HG03558 (cell line): Measurements from ENCODE around the gene UCKL1.
"Not testable (repeated sequence)": the region's sequence is repeated elsewhere in the genome, so short reads cannot be mapped to it uniquely, and the experiment has no call there.

ENCODE experiments used
- ATAC-seq: cut with Tn5 transposase; IDR thresholded peaks from one replicate; pipeline ENCODE4 v1.9.1; 2021; ENCODE audit warnings: moderate number of reproducible peaks; ENCODE audit not compliant: unreplicated experiment; ENCODE audit errors: extremely low read depth

Gene UCKL1

DNA sequence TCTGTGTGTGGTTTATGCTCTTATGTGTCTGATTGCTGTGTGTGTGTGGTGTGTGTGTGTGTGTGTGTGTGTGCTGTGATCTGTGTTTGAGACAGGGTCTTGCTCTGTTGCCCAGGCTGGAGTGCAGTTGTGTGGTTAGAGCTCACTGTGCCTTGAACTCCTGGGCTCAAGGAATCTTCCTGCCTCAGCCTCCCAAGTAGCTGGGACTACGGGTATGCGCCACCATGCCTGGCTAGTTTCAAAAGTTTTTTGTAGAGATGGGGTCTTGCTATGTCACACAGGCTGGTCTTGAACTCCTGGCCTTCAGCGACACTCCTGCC is 16.9 kb upstream of the UCKL1 start:
- no peak for ATAC-seq

DNA sequence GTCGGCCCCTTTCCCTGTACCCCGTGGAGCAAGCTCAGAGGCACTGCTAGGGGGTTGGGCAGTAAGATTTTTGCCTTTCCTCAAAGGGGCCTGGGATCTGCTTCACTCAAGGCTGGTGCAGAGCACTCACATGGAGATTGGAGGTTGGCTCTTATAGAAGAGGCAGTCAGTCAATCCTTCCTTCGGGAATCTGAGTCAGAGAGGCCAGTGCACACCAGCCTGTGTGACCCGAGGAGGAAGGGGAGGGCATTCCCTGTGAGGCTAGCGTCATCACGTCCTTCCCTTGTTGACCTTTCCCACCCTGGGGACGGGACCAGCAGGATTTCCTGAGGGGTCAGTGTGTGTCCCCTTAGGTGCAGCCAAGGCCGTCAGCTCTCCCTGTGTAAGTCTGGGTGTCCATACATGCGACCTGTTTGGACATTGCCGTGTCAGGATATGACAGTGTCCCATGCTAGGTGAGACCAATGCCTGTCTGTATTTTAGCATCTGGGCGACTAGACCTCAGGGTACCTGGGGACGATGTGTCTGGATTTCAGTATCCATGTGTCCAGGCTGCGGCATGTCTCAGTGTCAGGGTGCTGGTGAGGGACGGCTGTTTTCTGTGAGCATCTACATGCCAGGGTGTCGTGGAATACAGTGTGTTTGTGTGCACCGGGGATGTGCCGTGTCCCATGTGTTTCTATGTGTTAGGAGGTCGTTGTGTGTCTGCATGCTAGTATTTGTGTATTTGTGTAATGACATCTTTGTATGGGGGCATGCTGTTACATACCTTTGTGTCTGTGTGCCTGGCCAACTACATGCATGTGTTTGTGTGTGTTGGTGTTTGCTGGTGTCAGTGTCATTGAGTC is 16.3 kb upstream of the UCKL1 start:
- no peak for ATAC-seq

DNA sequence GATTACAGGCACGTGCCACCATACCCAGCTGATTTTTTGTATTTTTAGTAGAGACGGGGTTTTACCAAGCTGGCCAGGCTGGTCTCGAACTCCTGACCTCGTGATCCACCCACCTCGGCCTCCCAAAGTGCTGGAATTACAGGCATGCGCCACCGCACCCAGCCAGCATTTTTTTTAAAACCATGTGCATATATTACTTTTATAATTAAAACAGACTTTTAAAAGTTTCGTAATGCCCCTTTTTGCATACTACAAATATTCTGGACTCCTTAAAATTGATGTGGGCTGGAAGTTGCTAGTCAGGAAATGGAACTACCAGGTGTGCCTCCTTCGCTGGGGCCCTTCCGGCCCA is 15.7 kb upstream of the UCKL1 start:
- not testable (repeated sequence) for ATAC-seq

DNA sequence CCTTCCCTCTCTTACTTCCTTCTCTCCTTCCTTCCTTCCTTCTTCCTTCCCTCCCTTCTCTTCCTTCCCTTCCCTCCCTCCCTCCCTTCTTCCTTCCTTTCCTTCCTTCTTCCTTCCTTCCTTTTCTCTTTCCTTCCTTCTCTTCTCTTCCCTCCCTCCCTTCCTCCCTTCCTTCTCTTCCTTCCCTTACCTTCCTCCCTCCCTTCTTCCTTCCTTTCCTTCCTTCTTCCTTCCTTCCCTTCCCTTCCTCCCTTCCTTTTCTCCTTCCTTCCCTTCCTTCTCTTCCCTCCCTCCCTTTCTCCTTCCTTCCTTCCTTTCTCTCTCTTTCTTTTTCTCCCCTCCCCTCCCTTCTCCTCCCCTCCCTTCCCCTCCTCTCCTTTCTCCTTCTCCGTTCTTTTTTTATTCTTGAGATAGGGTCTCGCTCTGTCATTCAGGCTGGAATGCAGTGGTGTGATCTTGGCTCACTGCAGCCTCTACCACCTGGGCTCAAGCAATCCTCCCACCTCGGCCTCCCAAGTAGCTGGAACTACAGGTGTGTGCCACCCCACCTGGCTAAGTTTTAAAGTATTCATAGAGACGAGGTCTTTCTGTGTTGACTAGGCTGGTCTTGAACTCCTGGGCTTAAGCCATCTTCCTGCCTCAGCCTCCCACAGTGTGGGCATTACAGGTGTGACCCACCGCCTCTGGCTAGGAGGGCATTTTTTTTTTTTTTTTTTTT is 14.7 kb upstream of the UCKL1 start:
- no peak for ATAC-seq

DNA sequence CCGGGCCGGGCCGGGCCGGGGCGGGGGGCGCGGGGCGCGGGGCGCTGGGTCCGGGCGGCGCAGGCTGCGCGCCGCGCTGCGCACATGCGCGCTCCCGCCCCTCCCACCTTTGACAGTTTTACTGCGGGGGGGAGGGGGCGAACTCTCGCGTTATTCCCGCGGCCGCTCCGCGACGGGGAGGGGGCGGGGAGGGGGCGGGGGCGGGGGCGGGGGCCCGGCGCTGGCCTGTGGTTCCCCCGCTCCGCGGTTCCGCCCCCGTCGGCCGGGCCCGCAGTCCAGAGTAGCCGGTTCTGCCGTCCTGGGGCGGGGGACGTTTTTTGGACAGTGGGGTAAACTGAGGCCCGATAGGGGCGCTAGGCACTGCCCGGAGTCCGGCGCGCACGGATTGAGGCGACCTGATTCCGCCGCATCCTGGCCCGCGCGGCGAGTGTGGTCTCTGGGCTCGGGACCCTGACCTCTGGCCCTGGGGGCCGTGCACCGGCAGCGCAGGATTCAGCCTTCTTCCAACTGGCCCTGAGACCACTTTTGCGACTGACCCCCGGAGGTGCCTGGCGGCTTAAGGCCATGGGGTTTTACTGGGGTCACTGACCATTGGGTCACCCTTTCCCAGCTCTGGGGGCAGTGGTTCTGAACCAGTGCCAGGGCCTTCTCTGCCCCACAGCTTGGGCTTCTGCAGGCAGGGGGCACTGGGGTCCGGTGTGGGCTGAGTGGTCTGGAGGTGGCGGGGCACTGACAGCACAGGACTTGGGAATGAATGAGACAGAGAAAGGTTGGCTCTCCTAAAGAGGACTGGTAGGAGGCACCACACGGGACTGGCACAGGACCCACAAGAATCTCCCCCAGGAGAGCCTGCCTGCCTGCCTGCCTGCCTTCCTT is 13.9 kb upstream of the UCKL1 start, which contains the start of gene ZNF512B:
Gene ZNF512B (minus strand): TSS at position 93 of the 876 bp plus-strand sequence. CDS start 1,980 bp downstream, outside the sequence.
- ATAC-seq: no peak

DNA sequence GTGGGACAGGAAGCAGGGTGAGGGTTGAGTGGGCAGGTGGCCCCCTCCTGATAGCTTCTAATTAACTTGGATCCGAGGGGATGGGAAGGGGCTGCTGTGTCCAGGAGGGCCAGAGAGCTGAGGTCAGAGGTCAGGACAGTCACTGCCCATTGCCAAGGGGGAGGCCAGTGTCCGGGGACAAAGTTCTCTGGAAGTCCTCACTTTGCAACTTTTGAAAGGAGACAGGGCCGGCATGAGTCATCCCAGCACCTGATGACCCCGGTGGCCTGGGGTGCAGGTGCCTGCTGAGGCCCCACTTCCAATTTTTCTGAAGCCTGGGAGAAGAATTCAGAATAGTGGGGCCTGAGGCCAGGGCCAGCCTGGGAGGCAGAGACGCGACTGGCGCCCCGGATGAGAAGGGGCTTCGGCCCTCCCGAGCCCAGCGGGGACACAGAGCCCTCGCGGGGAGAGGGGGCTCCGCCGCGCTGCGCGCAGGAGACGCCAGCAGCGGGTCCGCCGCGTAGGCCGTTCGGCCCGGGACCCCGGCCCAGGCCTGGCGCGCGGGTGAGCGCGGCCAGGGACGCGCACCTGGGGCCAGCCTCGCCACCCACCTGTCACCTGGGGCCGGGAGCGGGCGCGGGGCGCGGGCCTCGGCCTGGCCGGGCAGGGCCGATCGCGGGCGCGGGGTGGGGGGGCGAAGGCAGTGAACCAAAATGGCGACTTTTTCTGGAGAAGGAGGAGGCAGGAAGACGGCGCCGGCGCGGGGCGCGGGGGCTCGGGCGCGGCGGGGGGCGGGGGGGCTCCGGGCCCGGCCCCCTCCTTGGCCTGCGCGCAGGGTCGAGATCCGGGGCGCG is 12.9 kb upstream of the UCKL1 start:
- no peak for ATAC-seq

DNA sequence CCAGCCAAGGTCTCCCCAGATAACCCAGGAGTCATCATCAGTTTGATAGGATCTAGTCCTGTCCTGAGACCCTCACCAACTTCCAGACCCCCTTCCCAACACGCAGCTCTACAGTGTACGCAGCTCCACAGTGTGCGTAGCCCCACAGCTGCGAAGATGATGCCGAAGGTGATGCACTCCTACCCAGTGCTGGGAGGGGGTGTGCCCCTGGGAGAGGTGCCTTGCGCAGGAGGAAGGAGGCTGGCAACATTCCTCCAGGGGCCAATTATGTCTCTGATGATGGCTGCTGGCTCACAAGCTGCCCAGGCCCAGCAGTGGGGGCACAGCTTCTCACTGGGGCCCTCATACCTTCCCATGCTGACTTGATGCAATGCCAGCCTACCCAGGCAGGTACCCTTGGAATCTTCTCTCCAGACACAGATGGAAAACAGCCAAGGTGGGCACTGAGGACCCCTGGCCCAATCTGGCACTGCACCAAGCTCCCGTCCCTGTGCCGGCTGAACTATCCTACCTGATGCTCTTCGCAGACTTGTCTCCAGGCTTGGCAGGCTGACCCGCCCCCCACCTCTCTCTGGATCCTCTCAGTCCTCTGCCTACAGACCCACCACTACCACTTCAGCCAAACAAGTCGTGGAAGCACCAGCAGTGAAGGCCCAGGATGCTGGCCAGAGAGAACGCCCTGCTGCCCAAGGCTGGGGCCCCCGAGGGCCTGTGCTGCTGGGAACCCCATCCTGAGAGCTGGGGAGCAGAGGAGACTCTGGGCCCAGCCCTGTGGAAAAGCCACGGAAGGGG is 12.1 kb upstream of the UCKL1 start:
- no peak for ATAC-seq

DNA sequence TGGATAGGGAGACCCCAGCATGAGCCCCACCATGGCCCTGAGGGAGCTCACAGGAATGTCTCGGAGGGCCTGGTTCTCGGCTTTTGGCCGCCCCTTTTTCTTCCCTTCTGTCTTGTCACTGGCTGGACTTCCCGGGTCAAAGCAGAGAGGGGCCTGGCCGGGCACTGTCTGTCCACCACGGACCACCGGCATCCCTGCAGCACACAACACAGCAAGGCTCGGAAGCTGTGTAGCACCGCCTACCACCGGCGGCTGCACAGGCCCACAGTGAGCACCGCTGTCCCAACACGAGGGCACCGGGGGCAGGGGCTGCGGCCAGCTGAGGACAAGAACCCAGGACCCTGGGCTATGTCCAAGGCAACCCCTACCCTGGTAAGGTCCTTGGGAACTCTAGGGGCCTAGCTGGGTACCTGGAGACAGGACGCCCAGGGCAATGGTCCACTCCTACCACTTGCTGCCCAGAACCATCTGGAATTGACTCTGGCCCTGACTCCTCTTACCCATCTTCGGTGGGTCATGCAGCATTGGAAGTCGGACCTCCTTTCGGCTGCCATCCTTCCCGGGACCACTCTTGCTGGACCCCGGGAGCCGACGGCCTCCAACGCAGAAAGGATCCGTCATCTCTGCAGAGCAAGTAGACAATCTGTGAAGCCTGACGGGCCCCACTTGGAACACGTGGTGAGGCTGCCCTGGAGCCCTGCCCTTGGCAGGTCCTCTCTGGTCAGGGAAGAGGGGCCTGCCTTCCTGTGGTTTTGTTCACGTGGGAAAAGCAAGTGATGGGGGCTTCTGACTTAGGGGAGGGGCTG is 11.3 kb upstream of the UCKL1 start:
- no peak for ATAC-seq

DNA sequence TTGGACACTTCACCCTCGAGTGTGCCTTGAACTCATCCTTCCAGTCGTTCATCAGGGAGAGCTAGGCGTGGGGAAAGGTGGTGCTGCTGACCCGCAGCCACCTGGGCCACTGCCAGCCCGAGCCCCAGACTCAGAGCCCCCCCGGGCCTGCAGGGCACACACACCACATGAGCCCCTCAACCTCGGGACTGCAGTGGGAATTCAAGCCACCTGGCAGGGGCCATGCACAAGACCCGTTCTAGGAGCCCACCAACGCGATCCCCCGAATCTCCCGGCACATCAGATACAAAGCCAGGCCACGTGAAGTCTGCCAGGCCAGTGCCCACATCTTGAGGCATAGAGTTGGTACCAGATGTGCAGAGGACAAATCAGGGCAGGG is 10.7 kb upstream of the UCKL1 start:
- no peak for ATAC-seq

DNA sequence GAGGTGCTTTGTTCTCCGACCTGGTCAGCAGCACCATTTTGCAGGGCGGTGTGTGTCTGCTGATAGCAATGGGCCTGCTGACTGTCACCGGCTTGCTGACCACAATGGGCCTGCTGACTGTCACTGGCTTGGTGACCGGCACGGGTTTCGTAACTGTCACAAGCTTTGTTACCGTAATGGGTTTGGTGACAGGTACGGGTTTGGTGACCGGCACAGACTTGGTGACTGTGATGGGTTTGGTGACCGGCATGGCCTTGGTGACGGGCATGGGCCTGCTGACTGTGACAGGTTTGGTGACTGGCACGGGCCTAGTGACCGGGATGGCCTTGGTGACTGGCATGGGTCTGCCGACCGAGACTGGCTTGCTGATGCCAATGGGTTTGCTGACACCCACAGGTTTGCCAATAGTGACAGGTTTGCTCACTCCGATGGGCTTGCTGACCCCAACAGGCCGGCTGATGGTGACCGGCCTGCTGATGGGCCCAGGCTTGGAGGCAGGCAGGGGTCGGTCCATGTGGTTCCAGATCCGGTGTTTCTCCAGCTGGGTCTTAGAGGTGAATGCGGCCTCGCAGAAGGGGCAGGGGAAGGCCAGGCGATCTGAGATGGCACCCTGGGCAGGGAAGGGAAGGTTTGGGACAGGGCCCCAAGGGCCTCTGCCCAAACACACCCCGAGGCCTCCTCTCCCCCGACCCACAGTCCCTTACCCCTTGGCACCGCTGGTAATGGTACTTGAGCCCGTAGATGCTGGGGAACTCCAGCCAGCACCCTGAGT is 10.1 kb upstream of the UCKL1 start:
- no peak for ATAC-seq

DNA sequence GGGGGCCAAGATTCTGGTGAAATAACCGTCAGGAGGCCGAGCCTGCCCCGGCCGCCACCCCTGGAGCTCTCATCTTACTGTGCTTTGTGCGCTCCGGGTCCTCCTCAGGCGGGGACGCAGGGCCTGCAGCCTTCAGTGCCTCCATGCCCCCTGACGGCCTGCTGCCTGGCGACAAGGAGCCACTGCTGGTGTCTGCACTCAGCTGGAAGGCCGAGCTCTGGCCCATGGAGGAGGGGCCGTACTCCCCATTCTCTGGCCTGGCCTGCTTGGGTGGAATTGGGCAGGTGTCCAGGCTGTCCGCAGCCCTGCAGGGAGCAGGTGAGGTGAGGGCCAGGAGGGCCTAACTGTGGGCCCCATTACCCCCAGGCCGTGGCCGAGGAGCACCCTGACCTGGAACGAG is 8.2 kb upstream of the UCKL1 start:
- ATAC-seq: no peak

DNA sequence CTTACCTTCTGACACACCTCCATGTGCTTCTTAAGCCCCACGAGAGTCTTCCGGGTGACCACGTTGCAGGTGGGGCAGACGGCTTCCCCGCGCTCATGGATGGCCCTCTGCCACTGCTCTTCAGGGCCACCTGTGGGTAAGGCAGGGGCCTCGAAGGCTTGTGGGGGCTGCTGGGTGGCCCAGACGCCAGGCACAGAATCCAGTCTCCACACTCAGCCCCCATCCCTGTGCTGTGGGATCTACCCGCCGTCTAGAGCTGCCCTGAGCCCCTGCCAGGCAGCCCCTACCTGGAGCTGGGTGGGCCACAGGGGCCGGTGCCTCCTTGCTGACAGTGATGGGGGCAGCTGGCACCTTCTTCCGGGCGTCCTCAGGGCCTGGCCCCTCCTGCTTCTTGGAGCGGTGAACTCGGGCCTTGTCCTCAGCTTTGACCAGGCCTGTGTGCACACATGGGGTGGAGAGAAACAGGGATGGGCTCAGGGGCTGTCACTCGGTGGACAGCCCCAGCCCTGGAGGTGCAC is 7.6 kb upstream of the UCKL1 start:
- ATAC-seq: no peak

DNA sequence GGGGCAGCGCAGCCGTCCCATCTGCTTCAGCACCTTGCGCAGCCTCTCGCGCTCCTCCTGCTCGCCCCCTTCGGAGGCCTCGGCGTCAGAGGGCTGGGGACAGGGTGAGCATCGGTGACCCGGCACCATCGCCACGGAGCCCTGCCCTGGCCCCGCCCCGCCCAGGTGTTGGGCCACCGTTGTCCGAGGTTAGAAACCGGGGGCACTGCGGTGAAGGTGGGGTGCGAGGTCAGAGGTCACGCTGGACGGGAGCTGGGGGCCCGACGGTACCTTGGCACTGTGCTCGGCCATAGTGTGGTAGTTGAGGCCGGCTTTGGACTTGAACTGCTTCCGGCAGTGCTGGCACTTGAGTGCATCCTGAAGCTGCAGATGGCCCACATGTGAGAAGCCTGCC is 7.1 kb upstream of the UCKL1 start:
- ATAC-seq: no peak

DNA sequence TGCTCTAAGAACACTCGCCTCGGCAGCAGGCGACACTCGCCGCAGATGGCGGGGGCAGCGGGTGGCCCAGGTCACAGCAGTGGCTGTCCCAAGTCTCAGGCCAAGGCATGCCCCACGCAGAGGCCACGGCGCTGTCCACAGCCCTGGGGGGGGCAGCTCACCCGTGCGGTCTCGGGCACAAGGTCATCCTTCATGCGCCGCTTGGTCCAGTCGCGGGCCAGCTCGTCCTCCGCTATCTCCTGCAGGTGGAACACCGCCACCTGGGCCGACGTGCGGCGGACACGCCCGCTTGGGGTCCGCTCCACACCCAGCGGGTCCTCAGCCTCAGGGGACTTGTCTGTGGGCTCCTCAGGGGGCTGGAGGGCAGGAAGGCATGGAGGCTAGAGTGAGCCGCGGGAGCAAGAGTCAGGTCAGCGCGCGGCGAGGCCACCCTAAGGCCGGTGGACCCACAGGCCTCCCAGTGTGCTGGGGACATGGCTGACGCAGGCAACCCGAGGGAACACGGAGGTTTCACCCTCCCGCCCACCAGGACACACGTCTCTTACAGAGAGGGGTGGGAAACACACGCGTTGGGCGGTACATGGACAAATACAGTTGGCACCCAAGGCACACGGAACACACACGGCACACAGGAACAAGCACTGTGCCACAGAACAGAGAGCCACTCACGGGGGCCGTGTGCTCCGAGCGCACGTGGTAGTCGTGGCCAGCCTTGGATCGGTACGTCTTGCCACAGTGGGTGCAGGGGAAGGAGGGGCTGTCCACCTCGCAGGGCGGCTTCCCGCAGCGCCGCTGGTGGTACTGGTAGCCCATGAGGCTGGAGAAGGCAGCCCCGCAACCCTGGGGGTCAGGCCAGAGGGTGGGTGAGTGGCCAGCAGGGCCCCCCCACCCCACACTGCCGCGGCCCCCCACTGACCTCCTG is 6.5 kb upstream of the UCKL1 start:
- ATAC-seq: no peak

DNA sequence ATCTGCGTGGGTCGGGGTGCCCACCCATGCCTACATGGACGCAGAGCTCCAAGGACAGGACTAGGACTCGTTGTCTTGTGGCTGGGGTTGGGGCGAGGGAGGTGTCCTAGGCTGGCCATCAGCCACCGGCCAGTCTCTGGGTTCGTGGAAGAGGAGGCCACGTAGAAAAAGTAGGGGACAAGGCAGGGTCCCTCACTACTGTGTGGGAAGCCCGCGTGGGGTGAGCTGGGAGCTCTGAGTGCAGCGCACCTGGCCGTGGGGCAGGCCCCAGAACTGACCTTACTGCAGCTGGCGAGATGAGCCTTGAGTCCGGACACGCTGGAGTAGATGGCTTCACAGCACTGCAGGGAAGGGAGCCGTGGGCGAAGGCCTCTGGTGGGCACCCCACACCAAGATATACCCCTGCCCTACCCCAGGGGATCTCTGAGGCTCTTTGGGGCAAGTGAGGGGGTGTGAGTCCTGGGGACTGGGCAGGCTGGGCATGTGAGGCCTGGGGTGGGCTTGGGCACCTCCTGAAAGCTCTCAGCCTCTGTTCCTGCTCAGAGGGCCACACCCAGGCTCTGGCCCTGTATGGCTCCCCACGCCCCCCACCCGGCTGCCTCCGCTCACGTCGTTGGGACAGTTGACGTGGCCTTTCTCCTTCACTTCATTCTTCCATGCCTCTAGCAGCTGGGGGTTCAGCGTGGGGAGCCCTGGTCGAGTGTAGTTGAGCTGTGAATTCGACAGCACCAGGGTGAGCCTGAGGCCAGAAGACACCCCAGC is 5.6 kb upstream of the UCKL1 start:
- no peak for ATAC-seq
